Suprapubic skin (tissue), 4 donors: ENCODE data around the gene CLCNKB. TPM values are rescaled to one million over a fixed set of nuclear protein-coding genes. Genes with fewer than 3 reads are reported as not detected.

Source experiments
- DNase-seq, 2 donors: peaks; one replicate each; pipeline ENCODE4 v3.0.0-alpha.2; 2019; ENCODE audit warnings: low spot score in 2 of 2
- H3K27ac ChIP-seq: fragments of 200-600 bp; sonication (generic); one replicate; pipeline ENCODE4 v1.5.1; 2019
- H3K27me3 ChIP-seq: fragments of 200-600 bp; sonication (generic); one replicate; pipeline ENCODE4 v1.5.1; 2019
- H3K36me3 ChIP-seq: fragments of 200-600 bp; sonication (generic); one replicate; pipeline ENCODE4 v1.5.1; 2019
- H3K4me1 ChIP-seq: fragments of 200-600 bp; sonication (generic); one replicate; pipeline ENCODE4 v1.5.1; 2019
- H3K4me3 ChIP-seq: fragments of 200-600 bp; sonication (generic); one replicate; pipeline ENCODE4 v1.5.1; 2019; ENCODE audit warnings: mild to moderate bottlenecking
- H3K9me3 ChIP-seq: fragments of 200-600 bp; sonication (generic); one replicate; pipeline ENCODE4 v1.5.1; 2019
- CTCF ChIP-seq, 2 donors: fragments of 200-600 bp in 1 of 2; fragments of 450-650 bp in 1 of 2; sonication (generic) in 1 of 2; IDR thresholded peaks; one replicate each; pipeline ENCODE4 v1.5.1; 2016 to 2019; ENCODE audit warnings: antibody characterized with exemption in 2 of 2, mild to moderate bottlenecking in 1 of 2, moderate library complexity in 1 of 2
- EP300 ChIP-seq: sonication (generic); formaldehyde crosslinking; IDR thresholded peaks from one replicate; pipeline ENCODE4 v1.6.1; 2017; ENCODE audit warnings: antibody characterized with exemption
- POLR2A ChIP-seq, 2 donors: fragments of 450-650 bp; IDR thresholded peaks; one replicate each; pipeline ENCODE4 v1.6.1; 2017; ENCODE audit warnings: antibody characterized with exemption in 2 of 2, mild to moderate bottlenecking in 2 of 2, moderate library complexity in 2 of 2
- POLR2AphosphoS5 ChIP-seq, 3 donors: sonication (generic); formaldehyde crosslinking; IDR thresholded peaks; one replicate each; pipeline ENCODE4 v1.6.1; 2017; ENCODE audit warnings: antibody characterized with exemption in 3 of 3
- WGBS: methylation state at CpG from one replicate; pipeline ENCODE4 v1.1.5; 2018; 5-methylcytosine and 5-hydroxymethylcytosine counted together
- total RNA-seq, 4 donors: library from RNA; depleted of rRNA; stranded (reverse); fragments of >200 nt; gene quantifications; one replicate each; pipeline ENCODE4 v1.1.0, GENCODE V29; 2016

The CLCNKB gene
- total RNA-seq, 4 donors from 2014 or later: 0.42 TPM; not detected in 3

- no peak overlapping the region for H3K27ac ChIP-seq
- H3K27me3 ChIP-seq: peaks cover 5% of the 10 kb centered on the region
- no peaks in the 10 kb centered on the region for H3K36me3 ChIP-seq
- no peaks in the 10 kb centered on the region for H3K9me3 ChIP-seq
- DNase-seq: no peak
- no peak overlapping the region for H3K4me3 ChIP-seq
- TF ChIP-seq EP300 (no peak), POLR2AphosphoS5 (IDR thresholded peaks at IDR 0.05) (no peak), CTCF (IDR thresholded peaks at IDR 0.05) (no peak), POLR2A (IDR thresholded peaks at IDR 0.05) (no peak)
- peaks cover 47% of the 10 kb centered on the region for H3K4me1 ChIP-seq
- 93% methylated on average over 6 of the region's 6 CpGs for WGBS
Observed at GRCh38 chr1:16071614-16072013, 28.0 kb downstream of the CLCNKB start.

GRCh38 chr1:16072095-16072494 lies 28.5 kb downstream of the CLCNKB start:
- 85% methylated on average over 5 of the region's 5 CpGs for WGBS
- Histone ChIP-seq H3K27ac (no peak overlapping the region), H3K36me3 (no peaks in the 10 kb centered on the region), H3K27me3 (peaks cover 5% of the 10 kb centered on the region), H3K9me3 (no peaks in the 10 kb centered on the region), H3K4me3 (no peak overlapping the region), H3K4me1 (peaks cover 52% of the 10 kb centered on the region)
- DNase-seq: no peak
- no peak for TF ChIP-seq EP300
- TF ChIP-seq POLR2AphosphoS5 (IDR thresholded peaks at IDR 0.05): no peak
- TF ChIP-seq POLR2A (IDR thresholded peaks at IDR 0.05): no peak
- TF ChIP-seq CTCF (IDR thresholded peaks at IDR 0.05): no peak

GRCh38 chr1:16072616-16073484 lies 29.3 kb downstream of the CLCNKB start:
- H3K9me3 ChIP-seq: no peaks in the 10 kb centered on the region
- H3K27ac ChIP-seq: no peak overlapping the region
- no peaks in the 10 kb centered on the region for H3K36me3 ChIP-seq
- peaks cover 5% of the 10 kb centered on the region for H3K27me3 ChIP-seq
- DNase-seq: no peak
- 16% methylated on average over 4 of the region's 49 CpGs for WGBS
- H3K4me3 ChIP-seq: peak overlapping the region; percentile 63
- TF ChIP-seq EP300 (no peak), CTCF (IDR thresholded peaks at IDR 0.05) (no peak), POLR2A (IDR thresholded peaks at IDR 0.05) (no peak), POLR2AphosphoS5 (IDR thresholded peaks at IDR 0.05) (no peak)
- peaks cover 60% of the 10 kb centered on the region for H3K4me1 ChIP-seq

- TF ChIP-seq POLR2A (IDR thresholded peaks at IDR 0.05) (no peak), CTCF (IDR thresholded peaks at IDR 0.05) (peak; percentile 42 to 59)
- Histone ChIP-seq H3K4me3 (peak within 1 kb of the TSS; percentile 63), H3K9me3 (no peaks in the 10 kb centered on the region), H3K4me1 (peaks cover 53% of the 10 kb centered on the region), H3K36me3 (no peaks in the 10 kb centered on the region), H3K27me3 (peaks cover 5% of the 10 kb centered on the region), H3K27ac (no peak within 1 kb of the TSS)
- WGBS: 8% methylated on average over 10 of the region's 54 CpGs
- no peak for DNase-seq
Observed at GRCh38 chr1:16073490-16074119, 30.0 kb downstream of the CLCNKB start, which contains the start of gene FAM131C. FAM131C (minus strand) TSS chr1:16073651; CDS start chr1:16073442, 209 bp downstream.

- H3K36me3 ChIP-seq: no peaks in the 10 kb centered on the region
- TF ChIP-seq CTCF (IDR thresholded peaks at IDR 0.05) (no peak), EP300 (no peak), POLR2A (IDR thresholded peaks at IDR 0.05) (no peak), POLR2AphosphoS5 (IDR thresholded peaks at IDR 0.05) (no peak)
- H3K27me3 ChIP-seq: peaks cover 5% of the 10 kb centered on the region
- H3K27ac ChIP-seq: no peak overlapping the region
- no peak for DNase-seq
- H3K9me3 ChIP-seq: no peaks in the 10 kb centered on the region
- no peak overlapping the region for H3K4me3 ChIP-seq
- H3K4me1 ChIP-seq: peaks cover 57% of the 10 kb centered on the region
- WGBS: 70% methylated on average over 5 of the region's 5 CpGs
Observed at GRCh38 chr1:16074217-16074616, 30.6 kb downstream of the CLCNKB start.
